Measurements from ENCODE around the gene FAM210B.

Gene FAM210B

GRCh38 chr20:56412473-56412790 lies 53.7 kb downstream of the FAM210B start:
- Histone ChIP-seq H3K27ac (no peak overlapping the region), H3K79me2 (ENCODE audit: insufficient read depth, low read depth) (no peaks in the 10 kb centered on the region), H3K4me3 (IDR thresholded peaks at IDR 0.05; ENCODE audit: insufficient read depth, low read depth, low read length) (no peak overlapping the region), H3K4me2 (no peak overlapping the region), H3K27me3 (ENCODE audit: insufficient read depth, low read depth) (no peaks in the 10 kb centered on the region), H4K20me1 (ENCODE audit: insufficient read depth) (no peaks in the 10 kb centered on the region), H3K4me1 (ENCODE audit: low read depth, poor library complexity, severe bottlenecking) (no peaks in the 10 kb centered on the region), H3K9ac (no peak overlapping the region), H3K36me3 (ENCODE audit: insufficient read depth) (no peaks in the 10 kb centered on the region), H2AFZ (ENCODE audit: low read depth) (no peak overlapping the region)
- TF ChIP-seq, protein P1, sequence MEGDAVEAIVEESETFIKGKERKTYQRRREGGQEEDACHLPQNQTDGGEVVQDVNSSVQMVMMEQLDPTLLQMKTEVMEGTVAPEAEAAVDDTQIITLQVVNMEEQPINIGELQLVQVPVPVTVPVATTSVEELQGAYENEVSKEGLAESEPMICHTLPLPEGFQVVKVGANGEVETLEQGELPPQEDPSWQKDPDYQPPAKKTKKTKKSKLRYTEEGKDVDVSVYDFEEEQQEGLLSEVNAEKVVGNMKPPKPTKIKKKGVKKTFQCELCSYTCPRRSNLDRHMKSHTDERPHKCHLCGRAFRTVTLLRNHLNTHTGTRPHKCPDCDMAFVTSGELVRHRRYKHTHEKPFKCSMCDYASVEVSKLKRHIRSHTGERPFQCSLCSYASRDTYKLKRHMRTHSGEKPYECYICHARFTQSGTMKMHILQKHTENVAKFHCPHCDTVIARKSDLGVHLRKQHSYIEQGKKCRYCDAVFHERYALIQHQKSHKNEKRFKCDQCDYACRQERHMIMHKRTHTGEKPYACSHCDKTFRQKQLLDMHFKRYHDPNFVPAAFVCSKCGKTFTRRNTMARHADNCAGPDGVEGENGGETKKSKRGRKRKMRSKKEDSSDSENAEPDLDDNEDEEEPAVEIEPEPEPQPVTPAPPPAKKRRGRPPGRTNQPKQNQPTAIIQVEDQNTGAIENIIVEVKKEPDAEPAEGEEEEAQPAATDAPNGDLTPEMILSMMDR (conservative IDR thresholded peaks at IDR 0.05; ENCODE audit: low read depth, low read length): no peak

- H3K36me3 ChIP-seq (ENCODE audit: insufficient read depth): no peaks in the 10 kb centered on the region
- no peak overlapping the region for H2AFZ ChIP-seq (ENCODE audit: low read depth)
- H3K9ac ChIP-seq: no peak overlapping the region
- no peak overlapping the region for H3K27ac ChIP-seq
- H3K79me2 ChIP-seq (ENCODE audit: insufficient read depth, low read depth): no peaks in the 10 kb centered on the region
- H3K4me2 ChIP-seq: no peak overlapping the region
- H3K4me1 ChIP-seq (ENCODE audit: low read depth, poor library complexity, severe bottlenecking): no peaks in the 10 kb centered on the region
- no peak overlapping the region for H3K4me3 ChIP-seq (IDR thresholded peaks at IDR 0.05; ENCODE audit: insufficient read depth, low read depth, low read length)
- no peaks in the 10 kb centered on the region for H4K20me1 ChIP-seq (ENCODE audit: insufficient read depth)
- TF ChIP-seq, protein P1 (conservative IDR thresholded peaks at IDR 0.05; ENCODE audit: low read depth, low read length): no peak
- H3K27me3 ChIP-seq (ENCODE audit: insufficient read depth, low read depth): no peaks in the 10 kb centered on the region
Measured at GRCh38 chr20:56412949-56413348, 54.2 kb downstream of the FAM210B start.

GRCh38 chr20:56414842-56415765 lies 56.3 kb downstream of the FAM210B start:
- Histone ChIP-seq H3K79me2 (ENCODE audit: insufficient read depth, low read depth) (no peaks in the 10 kb centered on the region), H3K36me3 (ENCODE audit: insufficient read depth) (no peaks in the 10 kb centered on the region), H3K27ac (no peak overlapping the region), H3K4me2 (no peak overlapping the region), H3K27me3 (ENCODE audit: insufficient read depth, low read depth) (no peaks in the 10 kb centered on the region), H4K20me1 (ENCODE audit: insufficient read depth) (no peaks in the 10 kb centered on the region), H2AFZ (ENCODE audit: low read depth) (no peak overlapping the region), H3K4me3 (IDR thresholded peaks at IDR 0.05; ENCODE audit: insufficient read depth, low read depth, low read length) (no peak overlapping the region), H3K9ac (no peak overlapping the region), H3K4me1 (ENCODE audit: low read depth, poor library complexity, severe bottlenecking) (no peaks in the 10 kb centered on the region)
- TF ChIP-seq, protein P1 (conservative IDR thresholded peaks at IDR 0.05; ENCODE audit: low read depth, low read length): no peak

- Histone ChIP-seq H3K27me3 (ENCODE audit: insufficient read depth, low read depth) (no peaks in the 10 kb centered on the region), H3K4me2 (no peak overlapping the region), H3K27ac (no peak overlapping the region), H4K20me1 (ENCODE audit: insufficient read depth) (no peaks in the 10 kb centered on the region), H2AFZ (ENCODE audit: low read depth) (no peak overlapping the region), H3K36me3 (ENCODE audit: insufficient read depth) (no peaks in the 10 kb centered on the region), H3K4me1 (ENCODE audit: low read depth, poor library complexity, severe bottlenecking) (no peaks in the 10 kb centered on the region), H3K4me3 (IDR thresholded peaks at IDR 0.05; ENCODE audit: insufficient read depth, low read depth, low read length) (no peak overlapping the region), H3K79me2 (ENCODE audit: insufficient read depth, low read depth) (no peaks in the 10 kb centered on the region), H3K9ac (no peak overlapping the region)
- TF ChIP-seq, protein P1 (conservative IDR thresholded peaks at IDR 0.05; ENCODE audit: low read depth, low read length): no peak
Measured at GRCh38 chr20:56417402-56417801, 58.6 kb downstream of the FAM210B start.
